H9 (cell line): ENCODE measurements around the gene CDH13. TPM values are rescaled to one million over a fixed set of nuclear protein-coding genes. Genes with fewer than 3 reads are reported as not detected.

Experiments used
- DNase-seq: peaks from one replicate; pipeline ENCODE4 v3.0.0-alpha.2; 2017
- H2AFZ ChIP-seq: one replicate; pipeline ENCODE4 v1.6.1; 2013; ENCODE audit warnings: mild to moderate bottlenecking, low read length, control low read depth, moderate library complexity
- H2AK5ac ChIP-seq: 2 replicates; pipeline ENCODE4 v1.6.1; 2013; ENCODE audit warnings: low read length, control low read depth, mixed read lengths; ENCODE audit not compliant: insufficient read length
- H2BK120ac ChIP-seq: one replicate; pipeline ENCODE4 v1.6.1; 2013; ENCODE audit warnings: low read depth, mild to moderate bottlenecking, low read length, control low read depth, inconsistent platforms; ENCODE audit not compliant: poor library complexity, severe bottlenecking
- H2BK12ac ChIP-seq: 2 replicates; pipeline ENCODE4 v1.6.1; 2013; ENCODE audit warnings: low read length, control low read depth, mixed read lengths, low read depth; ENCODE audit not compliant: insufficient read length
- H2BK15ac ChIP-seq: 2 replicates; pipeline ENCODE4 v1.6.1; 2013; ENCODE audit warnings: low read depth, low read length, control low read depth
- H2BK20ac ChIP-seq: one replicate; pipeline ENCODE4 v1.6.1; 2013; ENCODE audit warnings: low read depth, mild to moderate bottlenecking, low read length, control low read depth, inconsistent platforms; ENCODE audit not compliant: poor library complexity, severe bottlenecking
- H2BK5ac ChIP-seq: 2 replicates; pipeline ENCODE4 v1.6.1; 2013; ENCODE audit warnings: low read length, control low read depth, mixed read lengths; ENCODE audit not compliant: insufficient read length
- H3K14ac ChIP-seq: 2 replicates; pipeline ENCODE4 v1.6.1; 2013; ENCODE audit warnings: low read length, control low read depth; ENCODE audit not compliant: insufficient read depth
- H3K18ac ChIP-seq: 2 replicates; pipeline ENCODE4 v1.6.1; 2013; ENCODE audit warnings: low read depth, mild to moderate bottlenecking, mixed read lengths, low read length, control low read depth; ENCODE audit not compliant: insufficient read length
- H3K23ac ChIP-seq: 2 replicates; pipeline ENCODE4 v1.6.1; 2013; ENCODE audit warnings: low read length, control low read depth, mixed read lengths, low read depth; ENCODE audit not compliant: insufficient read length
- H3K23me2 ChIP-seq: 2 replicates; pipeline ENCODE4 v1.6.1; 2013; ENCODE audit warnings: low read depth, mild to moderate bottlenecking, mixed read lengths, low read length, control low read depth; ENCODE audit not compliant: insufficient read length, poor library complexity, severe bottlenecking
- H3K27ac ChIP-seq: 2 replicates; pipeline ENCODE4 v1.5.1; 2013; ENCODE audit warnings: low read length, control low read depth, mixed read lengths, low read depth; ENCODE audit not compliant: insufficient read length
- H3K27me3 ChIP-seq: 2 replicates; pipeline ENCODE4 v1.6.1; 2013; ENCODE audit warnings: low read length, control low read depth, inconsistent platforms; ENCODE audit not compliant: insufficient read depth
- H3K4ac ChIP-seq: 2 replicates; pipeline ENCODE4 v1.6.1; 2013; ENCODE audit warnings: low read depth, mild to moderate bottlenecking, control low read depth, inconsistent platforms, low read length, moderate library complexity
- H3K4me1 ChIP-seq: 2 replicates; pipeline ENCODE4 v1.6.1; 2013; ENCODE audit warnings: low read length, control low read depth, inconsistent platforms; ENCODE audit not compliant: insufficient read depth
- H3K4me2 ChIP-seq: 2 replicates; pipeline ENCODE4 v1.6.1; 2013; ENCODE audit warnings: low read length, control low read depth, mixed read lengths; ENCODE audit not compliant: insufficient read length, insufficient read depth
- H3K56ac ChIP-seq: 2 replicates; pipeline ENCODE4 v1.6.1; 2013; ENCODE audit warnings: low read depth, mild to moderate bottlenecking, mixed read lengths, low read length, control low read depth; ENCODE audit not compliant: insufficient read length
- H3K79me1 ChIP-seq: 2 replicates; pipeline ENCODE4 v1.6.1; 2013; ENCODE audit warnings: low read depth, mild to moderate bottlenecking, moderate library complexity, low read length, control low read depth, inconsistent platforms; ENCODE audit not compliant: insufficient read depth, poor library complexity, severe bottlenecking
- H3K79me2 ChIP-seq: 2 replicates; pipeline ENCODE4 v1.6.1; 2013; ENCODE audit warnings: low read length, control low read depth, inconsistent platforms; ENCODE audit not compliant: insufficient read depth
- H3K9ac ChIP-seq: 2 replicates; pipeline ENCODE4 v1.6.1; 2013; ENCODE audit warnings: low read length, control low read depth, mixed read lengths; ENCODE audit not compliant: insufficient read length; ENCODE audit errors: extremely low read depth
- H3K9me3 ChIP-seq: one replicate; pipeline ENCODE4 v1.6.1; 2013; ENCODE audit warnings: low read depth, low read length, inconsistent platforms; ENCODE audit not compliant: control insufficient read depth
- H3T11ph ChIP-seq: one replicate; pipeline ENCODE4 v1.6.1; 2013; ENCODE audit warnings: mild to moderate bottlenecking, low read length, control low read depth, inconsistent platforms
- H4K20me1 ChIP-seq: one replicate; pipeline ENCODE4 v1.6.1; 2013; ENCODE audit not compliant: control insufficient read depth, insufficient read length, insufficient read depth
- H4K5ac ChIP-seq: 2 replicates; pipeline ENCODE4 v1.6.1; 2013; ENCODE audit warnings: low read depth, mild to moderate bottlenecking, mixed read lengths, low read length, control low read depth; ENCODE audit not compliant: insufficient read length
- H4K8ac ChIP-seq: replicated peaks from 2 replicates; pipeline ENCODE4 v1.6.1; 2013; ENCODE audit warnings: low read length, control low read depth, mixed read lengths, low read depth; ENCODE audit not compliant: insufficient read length
- H4K91ac ChIP-seq: 2 replicates; pipeline ENCODE4 v1.6.1; 2013; ENCODE audit warnings: low read depth, mild to moderate bottlenecking, moderate library complexity, mixed read lengths, low read length, control low read depth; ENCODE audit not compliant: insufficient read length
- H3K27ac Mint-ChIP-seq, 3 experiments: 2 replicates in 2 of 3; 3 replicates in 1 of 3; pipeline ENCODE4 v1.8.0; 2020 to 2021; ENCODE audit warnings: mixed read lengths in 3 of 3, mild to moderate bottlenecking in 1 of 3, moderate library complexity in 1 of 3
- H3K27me3 Mint-ChIP-seq: 2 replicates; pipeline ENCODE4 v1.8.0; 2021; ENCODE audit warnings: low read depth, mild to moderate bottlenecking, moderate library complexity, mixed read lengths
- H3K36me3 Mint-ChIP-seq, 3 experiments: 2 replicates in 2 of 3; 3 replicates in 1 of 3; pipeline ENCODE4 v1.8.0; 2020 to 2021; ENCODE audit warnings: low read depth in 3 of 3, mixed read lengths in 3 of 3; ENCODE audit not compliant: insufficient read depth in 1 of 3
- H3K4me1 Mint-ChIP-seq, 2 experiments: 2 replicates each; pipeline ENCODE4 v1.8.0; 2020; ENCODE audit warnings: mixed read lengths in 2 of 2
- H3K4me3 Mint-ChIP-seq, 2 experiments: 2 replicates in 1 of 2; 3 replicates in 1 of 2; pipeline ENCODE4 v1.8.0; 2020 to 2021; ENCODE audit warnings: mild to moderate bottlenecking in 2 of 2, mixed read lengths in 2 of 2, moderate library complexity in 1 of 2
- H3K9me3 Mint-ChIP-seq, 2 experiments: 2 replicates in 1 of 2; 3 replicates in 1 of 2; pipeline ENCODE4 v1.8.0; 2020; ENCODE audit warnings: mild to moderate bottlenecking in 2 of 2, mixed read lengths in 2 of 2, moderate library complexity in 1 of 2
- WGBS: extraction: QIAGEN DNeasy Blood & Tissue Kit; methylation state at CpG from one replicate; pipeline ENCODE4 v1.1.7; 2013; ENCODE audit warnings: missing lambda C conversion rate, low lambda C conversion rate, mixed read lengths; ENCODE audit not compliant: insufficient read length; ENCODE audit errors: extremely low coverage; 5-methylcytosine and 5-hydroxymethylcytosine counted together
- total RNA-seq: library from RNA; stranded (reverse); gene quantifications from 2 replicates; pipeline ENCODE4 v1.2.1, GENCODE V29; 2021
- TF ChIP-seq, protein P1 (sequence below): fragments of 200-600 bp; sonication (generic); conservative IDR thresholded peaks from 3 replicates; pipeline ENCODE4 v1.8.0; 2021; ENCODE audit warnings: antibody characterized with exemption, mild to moderate bottlenecking

CDH13 gene
- total RNA-seq, 1 experiment from 2014 or later = 1.5 TPM

DNA sequence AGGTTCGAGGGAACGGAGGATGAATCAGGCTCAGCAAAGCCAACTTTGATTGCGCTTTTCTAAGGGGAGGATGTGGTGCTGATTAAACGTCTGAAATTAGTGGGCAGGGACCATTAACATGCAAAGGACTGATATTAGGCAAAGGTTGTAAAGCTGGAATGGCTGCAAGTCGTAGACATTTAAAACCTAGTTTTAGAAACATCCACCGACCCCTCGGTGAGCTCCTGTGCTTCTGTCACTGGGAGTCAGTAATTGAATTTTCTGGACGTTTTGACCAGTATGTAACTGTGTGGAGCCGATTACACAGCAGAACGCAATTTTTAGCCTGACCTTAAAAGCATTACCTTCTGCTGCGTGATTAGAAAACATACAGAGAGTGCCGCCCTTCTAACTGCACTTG is 960.4 kb downstream of the CDH13 start:
- Histone ChIP-seq H2BK20ac (no peak overlapping the region), H3K18ac (no peak overlapping the region)
- no peaks in the 10 kb centered on the region; a peak in 2 of 5 replicates for H3K9me3 Mint-ChIP-seq

More for the DNA sequence above, 960.4 kb downstream of the CDH13 start:
- Histone ChIP-seq H3K4me2 (no peak overlapping the region), H3K56ac (no peak overlapping the region), H3K79me1 (no peaks in the 10 kb centered on the region), H3K4me1 (peaks cover 4% of the 10 kb centered on the region; the same call in 1 of the 2 replicates), H2AK5ac (no peak overlapping the region), H3K23me2 (no peaks in the 10 kb centered on the region), H4K20me1 (no peaks in the 10 kb centered on the region), H3K27ac (no peak overlapping the region), H3K23ac (no peak overlapping the region), H3K79me2 (no peaks in the 10 kb centered on the region), H3K9ac (no peak overlapping the region), H3K14ac (no peak overlapping the region), H2BK12ac (no peak overlapping the region), H3K4ac (no peak overlapping the region), H4K91ac (no peak overlapping the region), H2AFZ (no peak overlapping the region), H2BK5ac (no peak overlapping the region), H3T11ph (no peak overlapping the region), H4K8ac (no peak overlapping the region), H2BK15ac (no peak overlapping the region), H2BK120ac (no peak overlapping the region), H4K5ac (no peak overlapping the region), H3K9me3 (no peaks in the 10 kb centered on the region), H3K27me3 (no peaks in the 10 kb centered on the region)
- TF ChIP-seq, protein P1, sequence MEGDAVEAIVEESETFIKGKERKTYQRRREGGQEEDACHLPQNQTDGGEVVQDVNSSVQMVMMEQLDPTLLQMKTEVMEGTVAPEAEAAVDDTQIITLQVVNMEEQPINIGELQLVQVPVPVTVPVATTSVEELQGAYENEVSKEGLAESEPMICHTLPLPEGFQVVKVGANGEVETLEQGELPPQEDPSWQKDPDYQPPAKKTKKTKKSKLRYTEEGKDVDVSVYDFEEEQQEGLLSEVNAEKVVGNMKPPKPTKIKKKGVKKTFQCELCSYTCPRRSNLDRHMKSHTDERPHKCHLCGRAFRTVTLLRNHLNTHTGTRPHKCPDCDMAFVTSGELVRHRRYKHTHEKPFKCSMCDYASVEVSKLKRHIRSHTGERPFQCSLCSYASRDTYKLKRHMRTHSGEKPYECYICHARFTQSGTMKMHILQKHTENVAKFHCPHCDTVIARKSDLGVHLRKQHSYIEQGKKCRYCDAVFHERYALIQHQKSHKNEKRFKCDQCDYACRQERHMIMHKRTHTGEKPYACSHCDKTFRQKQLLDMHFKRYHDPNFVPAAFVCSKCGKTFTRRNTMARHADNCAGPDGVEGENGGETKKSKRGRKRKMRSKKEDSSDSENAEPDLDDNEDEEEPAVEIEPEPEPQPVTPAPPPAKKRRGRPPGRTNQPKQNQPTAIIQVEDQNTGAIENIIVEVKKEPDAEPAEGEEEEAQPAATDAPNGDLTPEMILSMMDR = no peak
- Mint-ChIP-seq H3K4me1 (peaks cover 19 to 22% of the 10 kb centered on the region in 2 experiments), H3K36me3 (no peaks in the 10 kb centered on the region), H3K27ac (no peak overlapping the region), H3K4me3 (no peak overlapping the region), H3K27me3 (peaks cover 9% of the 10 kb centered on the region)
- no peak for DNase-seq
- WGBS = no CpG with 5 or more reads among the region's 12 CpGs
